ENCODE data around the gene MEG3.

The MEG3 gene

DNA sequence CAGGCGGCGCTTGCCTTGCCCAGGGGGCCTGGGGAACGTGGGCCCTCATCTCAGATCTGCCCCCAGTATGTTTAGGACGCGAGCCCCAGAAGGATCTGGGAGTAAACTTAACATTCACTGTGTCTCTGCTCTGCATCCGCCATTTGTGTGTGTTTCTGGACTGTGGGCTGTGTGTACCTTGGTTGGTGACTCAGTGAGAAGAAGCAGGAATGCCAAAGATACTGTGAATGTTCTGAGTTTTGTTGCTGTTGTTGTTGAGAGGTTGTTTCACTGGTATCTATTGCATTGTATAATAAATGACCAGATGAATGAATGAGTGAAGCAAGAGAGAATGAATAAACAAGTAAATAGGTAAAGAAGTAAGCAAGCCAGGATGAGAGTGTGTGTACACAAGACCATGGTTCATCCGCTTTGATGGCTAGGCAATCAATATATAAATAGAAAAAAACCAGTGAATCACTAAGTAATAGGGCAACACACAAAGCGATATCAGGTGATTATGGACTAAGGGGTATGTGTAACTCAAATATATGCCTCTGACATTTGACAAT, 20.5 kb downstream of the MEG3 start:
- no peak for DNase-seq (ENCODE audit: low spot score)

- no peak for DNase-seq (ENCODE audit: low spot score)
These were observed 23.3 kb downstream of the MEG3 start for GRCh38 chr14:100849115-100849781.

- DNase-seq (ENCODE audit: low spot score) = peak; percentile 79
These were observed 25.1 kb downstream of the MEG3 start for GRCh38 chr14:100850841-100851585.

- DNase-seq (ENCODE audit: low spot score) = no peak
These were observed 25.6 kb downstream of the MEG3 start for GRCh38 chr14:100851586-100851916.

DNA sequence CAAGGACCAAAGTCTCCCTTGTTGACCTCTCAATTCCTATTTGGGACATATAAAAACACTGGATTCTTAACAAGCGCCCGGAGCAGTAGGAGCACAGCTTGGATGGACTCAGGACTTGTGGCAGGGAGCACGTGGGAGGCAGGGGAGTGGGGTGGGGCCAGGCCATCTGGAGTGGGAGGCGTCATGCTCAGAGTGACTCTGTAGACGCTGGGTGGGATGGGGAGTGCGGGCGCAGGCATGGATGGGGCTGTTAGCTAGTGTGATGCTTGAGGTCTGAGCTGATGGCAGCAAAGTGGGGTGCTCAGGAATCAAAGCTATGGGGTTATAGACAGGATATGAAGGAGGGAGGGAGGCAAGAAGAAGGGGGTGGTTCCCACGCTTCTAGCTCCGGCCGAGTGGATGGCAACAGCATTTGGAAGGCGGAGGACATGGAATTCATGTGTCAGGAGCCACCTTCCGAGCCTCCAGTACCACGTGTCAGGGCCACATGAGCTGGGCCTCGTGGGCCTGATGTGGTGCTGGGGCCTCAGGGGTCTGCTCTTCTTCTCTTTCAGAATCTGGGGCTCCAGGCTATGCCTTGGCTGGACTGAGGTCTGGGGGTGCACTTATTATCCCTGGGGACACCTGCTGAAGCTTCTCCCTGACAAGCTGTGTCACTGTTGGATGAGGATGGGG, 26.2 kb downstream of the MEG3 start:
- DNase-seq (ENCODE audit: low spot score) = no peak

DNA sequence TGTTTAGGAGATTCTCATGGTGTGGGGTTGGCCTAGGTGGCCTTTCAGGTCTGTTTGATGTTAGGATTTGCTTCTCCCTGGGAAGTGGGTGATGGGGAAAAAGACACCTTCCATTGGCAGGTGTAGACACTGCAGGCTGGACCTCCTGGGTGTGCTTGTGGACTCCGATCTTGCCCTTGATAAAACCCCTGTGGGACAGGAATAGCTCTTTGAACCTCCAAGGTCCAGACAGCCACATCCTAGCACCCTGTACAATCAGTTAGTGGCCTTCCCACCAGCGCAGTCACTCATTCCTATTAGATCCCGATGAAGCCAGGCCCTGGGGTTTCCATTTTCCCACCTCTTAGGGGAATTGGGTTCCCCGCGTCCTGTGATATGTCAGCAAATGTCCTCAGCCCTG, 28.5 kb downstream of the MEG3 start:
- no peak for DNase-seq (ENCODE audit: low spot score)

DNA sequence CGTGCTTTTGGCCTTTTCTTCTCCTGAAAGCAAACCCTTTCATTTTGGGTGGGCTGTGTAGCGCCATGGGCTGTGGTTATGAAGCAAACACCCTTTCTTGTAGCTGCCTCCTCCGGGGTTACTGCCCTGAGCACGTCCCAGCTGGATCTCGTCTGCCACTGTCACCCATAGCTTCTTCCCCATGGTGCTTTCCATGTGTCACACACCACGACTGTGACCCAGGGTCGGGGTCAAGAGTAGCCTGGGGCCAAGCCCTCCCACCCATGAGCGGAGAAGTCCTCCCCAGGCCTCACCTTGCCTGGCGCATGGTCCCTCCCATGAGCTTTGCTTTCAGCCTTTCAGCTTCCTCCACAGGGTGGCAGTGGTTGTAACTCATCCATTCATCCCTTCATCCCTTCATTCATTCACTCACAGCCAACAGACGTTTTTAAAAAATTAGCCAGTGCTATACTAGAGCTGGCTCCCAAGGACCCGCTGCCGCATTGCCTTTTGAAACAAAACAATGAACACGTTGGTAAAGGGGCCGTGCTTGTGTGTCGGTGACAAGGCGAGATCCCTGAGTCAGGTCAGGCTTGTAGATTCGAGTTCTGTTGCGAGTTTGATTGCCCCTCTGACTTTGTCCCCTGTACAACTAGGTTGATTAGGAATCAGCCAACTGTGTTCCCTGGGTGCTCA, 29.5 kb downstream of the MEG3 start:
- no peak for DNase-seq (ENCODE audit: low spot score)

DNA sequence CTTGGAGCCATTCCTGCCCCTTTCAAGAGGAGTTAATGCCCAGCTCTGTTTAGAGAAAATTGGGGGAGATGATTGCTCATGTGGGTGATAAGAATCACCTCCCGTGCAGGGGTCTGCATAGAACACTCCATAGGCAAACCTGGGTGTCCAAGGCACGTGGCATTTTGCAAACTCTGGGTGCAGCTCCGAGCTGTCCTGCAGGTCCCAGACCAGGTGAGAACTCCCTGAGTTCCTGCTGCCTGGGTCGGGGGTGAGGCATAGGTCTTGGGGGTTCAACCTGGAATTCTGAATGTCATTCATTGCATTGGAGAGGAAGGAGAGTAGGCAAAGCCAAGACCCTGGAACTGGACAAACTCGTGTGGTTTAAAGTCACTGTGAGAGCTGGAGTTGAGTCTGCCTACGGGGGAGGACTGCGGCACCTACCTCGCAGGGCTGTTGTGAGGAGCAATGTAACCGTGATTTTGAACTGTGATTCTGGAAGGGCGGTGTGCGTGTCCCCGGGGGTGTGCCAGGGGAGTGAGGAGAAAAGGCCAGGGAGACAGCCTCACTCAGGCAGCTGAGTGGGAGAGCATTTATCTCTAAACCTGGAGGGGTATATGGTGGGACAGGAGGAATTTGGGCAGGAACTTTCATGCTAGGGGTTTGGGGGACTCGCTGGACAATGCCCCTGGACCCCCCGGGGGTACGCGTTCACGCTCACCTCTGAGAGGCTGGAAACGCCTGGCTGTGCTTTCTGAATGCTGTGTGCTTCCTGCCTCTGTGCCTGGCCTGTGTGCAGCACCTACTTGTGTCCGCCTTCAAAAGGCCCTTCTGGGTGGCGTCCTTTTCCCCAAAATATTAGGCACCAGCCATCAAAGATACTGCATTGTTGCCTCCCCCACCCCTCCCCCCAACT, 30.4 kb downstream of the MEG3 start:
- no peak for DNase-seq (ENCODE audit: low spot score)

- DNase-seq (ENCODE audit: low spot score) = no peak
These were observed 31.5 kb downstream of the MEG3 start for GRCh38 chr14:100857233-100857922.

DNA sequence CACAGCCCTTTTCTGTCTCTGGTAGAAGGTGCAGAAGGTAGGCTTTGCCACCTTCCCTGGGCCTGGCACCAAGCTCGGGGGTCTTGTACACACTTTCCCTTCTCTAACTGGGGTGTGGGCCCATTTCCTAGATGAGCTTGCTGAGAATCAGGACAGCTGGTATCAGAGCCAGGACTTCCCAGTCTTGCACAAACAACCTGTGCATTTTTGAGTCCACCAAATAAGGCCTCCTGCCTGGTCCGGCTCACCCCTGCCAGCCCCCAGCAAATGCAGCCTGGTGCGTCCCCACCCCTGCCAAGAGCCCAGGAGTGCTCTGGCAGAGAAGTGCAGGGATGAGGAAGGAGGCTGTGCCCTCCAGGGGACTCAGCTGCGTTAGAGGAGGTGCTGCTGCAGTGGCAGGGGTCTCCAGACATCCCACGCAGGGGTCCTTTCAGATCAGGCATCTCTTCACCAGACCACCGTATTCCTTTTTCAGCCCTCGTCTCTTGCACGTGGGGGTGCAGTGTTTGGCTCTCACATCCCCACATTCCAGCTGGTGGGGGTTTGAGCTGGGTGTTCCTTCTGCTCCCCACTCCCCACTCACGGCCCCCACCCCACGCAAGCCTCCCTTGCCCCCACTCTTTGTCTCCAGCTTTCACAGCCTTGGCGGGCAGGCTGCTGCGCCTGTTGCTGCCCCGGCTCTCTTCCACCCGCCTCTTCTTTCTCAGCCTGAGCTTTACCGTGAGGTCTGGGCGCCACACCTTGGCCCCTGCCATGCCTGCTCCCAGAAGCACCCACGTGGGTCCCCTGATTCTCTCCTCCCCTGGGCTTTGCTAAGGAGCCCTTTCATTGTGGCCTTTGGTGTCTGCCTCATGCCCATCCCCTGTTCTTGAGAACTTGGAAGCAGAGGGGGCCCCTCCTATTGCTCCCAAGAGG, 32.3 kb downstream of the MEG3 start:
- DNase-seq (ENCODE audit: low spot score) = no peak

- no peak for DNase-seq (ENCODE audit: low spot score)
These were observed 32.9 kb downstream of the MEG3 start for GRCh38 chr14:100858838-100859220.

DNA sequence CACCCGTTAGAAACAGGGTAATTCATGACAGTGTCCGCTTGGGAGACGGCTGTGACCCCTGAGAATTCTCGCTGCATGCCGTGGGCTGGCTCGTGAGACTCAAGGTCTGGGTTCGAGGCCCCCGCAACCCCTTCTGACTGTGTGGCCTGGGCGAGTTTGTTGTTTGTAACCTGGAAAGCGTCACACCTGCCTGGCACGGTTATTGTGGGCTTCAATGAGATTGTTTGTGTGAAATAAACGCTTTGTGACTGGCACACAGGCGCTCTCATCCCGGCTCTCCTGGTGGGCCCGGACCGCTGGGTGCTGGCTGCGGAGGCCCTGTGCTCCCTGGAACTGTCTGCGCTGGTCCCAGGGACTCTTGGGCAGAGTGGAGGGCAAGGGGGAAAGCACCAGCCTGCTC, 33.9 kb downstream of the MEG3 start:
- DNase-seq (ENCODE audit: low spot score) = no peak

DNA sequence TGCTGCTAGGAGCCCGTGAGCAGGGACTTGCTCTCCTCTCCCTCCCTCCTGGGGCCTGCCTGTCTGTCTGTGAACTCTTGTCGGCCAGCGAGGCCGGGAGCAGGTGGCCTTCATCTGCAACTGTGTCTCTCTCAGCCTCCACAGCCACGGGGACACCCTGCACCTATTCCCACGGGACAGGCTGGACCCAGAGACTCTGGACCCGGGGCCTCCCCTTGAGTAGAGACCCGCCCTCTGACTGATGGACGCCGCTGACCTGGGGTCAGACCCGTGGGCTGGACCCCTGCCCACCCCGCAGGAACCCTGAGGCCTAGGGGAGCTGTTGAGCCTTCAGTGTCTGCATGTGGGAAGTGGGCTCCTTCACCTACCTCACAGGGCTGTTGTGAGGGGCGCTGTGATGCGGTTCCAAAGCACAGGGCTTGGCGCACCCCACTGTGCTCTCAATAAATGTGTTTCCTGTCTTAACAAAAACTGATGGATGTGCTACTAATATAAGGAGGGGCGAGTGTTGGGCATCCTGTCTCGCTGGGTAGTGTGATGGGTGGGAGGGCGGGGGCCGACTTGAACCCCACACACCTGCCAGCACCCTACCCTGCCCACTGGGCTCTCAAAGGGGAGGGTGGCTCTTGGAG, 34.8 kb downstream of the MEG3 start:
- no peak for DNase-seq (ENCODE audit: low spot score)

DNA sequence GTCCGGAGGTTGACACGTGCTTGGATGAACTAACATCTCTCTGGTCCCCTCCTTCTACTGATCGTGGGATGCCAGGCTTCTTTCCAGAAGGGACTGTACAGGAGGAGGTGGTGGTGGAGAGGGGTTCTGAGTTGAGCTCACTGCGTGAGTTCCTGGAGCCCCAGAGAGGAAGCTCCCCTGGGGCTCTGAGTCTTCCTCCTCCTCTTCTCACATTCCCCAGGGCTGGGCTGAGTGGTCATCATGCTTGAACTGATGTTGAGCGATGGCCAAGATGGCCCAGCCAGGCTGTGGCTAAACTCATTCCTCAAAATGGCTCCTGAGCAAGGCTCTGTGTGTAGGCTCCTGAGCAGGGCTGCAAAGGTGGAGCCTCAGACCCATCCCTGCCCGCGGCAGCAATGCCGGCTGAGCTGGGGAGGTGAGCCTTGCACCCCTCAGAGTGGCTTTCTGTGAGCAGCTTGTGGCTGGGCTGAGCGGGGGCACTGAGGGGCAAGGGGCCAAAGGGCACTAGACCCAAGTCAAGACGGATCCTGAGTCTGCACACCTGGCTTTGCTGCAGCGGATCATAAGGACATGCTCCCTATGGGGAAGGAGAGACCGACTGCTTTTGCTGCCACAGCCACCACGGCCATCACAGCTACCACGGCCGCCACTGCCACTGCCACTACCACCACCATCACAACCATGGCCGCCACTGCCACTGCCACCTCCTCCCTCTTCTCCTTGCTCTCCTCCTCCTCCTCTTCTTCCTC, 35.4 kb downstream of the MEG3 start:
- DNase-seq (ENCODE audit: low spot score) = no peak

DNA sequence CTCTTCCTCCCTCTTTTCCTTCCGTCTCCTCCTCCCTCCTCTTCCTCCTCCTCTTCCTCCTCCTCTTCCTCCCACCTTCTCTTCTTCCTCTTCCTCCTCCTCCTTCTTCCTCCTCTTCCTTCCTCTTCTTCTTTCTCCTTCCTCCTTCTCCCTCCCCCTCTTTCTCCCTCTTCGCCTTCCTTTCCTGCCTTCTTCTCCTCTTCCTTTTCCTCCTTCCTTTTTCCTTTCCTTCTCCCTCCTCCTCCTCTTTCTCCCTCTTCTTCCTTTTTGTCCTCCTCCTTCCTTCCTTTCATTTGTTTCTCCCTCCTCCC, 36.0 kb downstream of the MEG3 start:
- DNase-seq (ENCODE audit: low spot score) = no peak

- no peak for DNase-seq (ENCODE audit: low spot score)
These were observed 36.4 kb downstream of the MEG3 start for GRCh38 chr14:100862277-100862676.

- no peak for DNase-seq (ENCODE audit: low spot score)
These were observed 36.9 kb downstream of the MEG3 start for GRCh38 chr14:100862793-100863192.

- no peak for DNase-seq (ENCODE audit: low spot score)
These were observed 38.3 kb downstream of the MEG3 start for GRCh38 chr14:100864206-100864605.
